A549 (cell line): Measurements from ENCODE around the gene TSHZ2. TPM values are rescaled to one million over a fixed set of nuclear protein-coding genes. Genes with fewer than 3 reads are reported as not detected.

ENCODE experiments used
- ATAC-seq, 2 experiments: fragments of 200-7000 bp in 1 of 2; fragments of >200 bp in 1 of 2; cut with Nextera tagmentation in 1 of 2; cut with Tn5 transposase in 1 of 2; 3 replicates each; pipeline versions ENCODE4 v1.8.0 to v1.9.1; 2018 to 2020; ENCODE audit warnings: mild to moderate bottlenecking in 1 of 2, moderate library complexity in 1 of 2
- CTCF ChIA-PET: fragments of 300-600 bp; sonication (Branson Sonifier 250); formaldehyde crosslinking; extraction: SDS; loops from one replicate; lab custom pipeline; 2021; ENCODE audit warnings: antibody characterized with exemption, inconsistent platforms; lab: Yijun Ruan, JAX
- POLR2A ChIA-PET: fragments of 350-600 bp; formaldehyde crosslinking; extraction: SDS; loops from one replicate; lab custom pipeline; 2021; ENCODE audit warnings: antibody characterized with exemption, inconsistent platforms; lab: Yijun Ruan, JAX
- DNase-seq, 2 experiments: peaks; one replicate each; pipeline versions ENCODE4 v3.0.0 to v3.0.0-alpha.2; 2011 to 2016; ENCODE audit warnings: low read depth in 1 of 2, low spot score in 1 of 2
- FAIRE-seq: peaks from 2 replicates; lab custom pipeline; 2011; peaks lifted over from hg19 to GRCh38; lab: Jason Lieb, UNC
- H3K27ac ChIP-seq, 2 experiments: fragments of >200 bp; sonication (Bioruptor Twin); formaldehyde crosslinking; 3 replicates each; pipeline ENCODE4 v1.5.1; 2016 to 2017
- H3K4me1 ChIP-seq: fragments of >200 bp; sonication (Bioruptor Twin); formaldehyde crosslinking; 3 replicates; pipeline ENCODE4 v1.6.1; 2016
- H3K4me2 ChIP-seq: fragments of >200 bp; sonication (Bioruptor Twin); formaldehyde crosslinking; 3 replicates; pipeline ENCODE4 v1.6.1; 2016
- H3K4me3 ChIP-seq: fragments of >200 bp; sonication (Bioruptor Twin); formaldehyde crosslinking; 3 replicates; pipeline ENCODE4 v1.5.1; 2016
- H3K9me3 ChIP-seq: fragments of >200 bp; sonication (Bioruptor Twin); formaldehyde crosslinking; 3 replicates; pipeline ENCODE4 v1.6.1; 2016
- CBX2 ChIP-seq: fragments of 200-600 bp; sonication (generic); IDR thresholded peaks from 2 replicates; pipeline ENCODE4 v1.6.1; 2016; ENCODE audit warnings: low read depth, mild to moderate bottlenecking, borderline replicate concordance
- FOSB ChIP-seq: fragments of 250-450 bp; sonication (Bioruptor Pico); IDR thresholded peaks from 2 replicates; pipeline ENCODE4 v1.5.0; 2020; ENCODE audit warnings: mild to moderate bottlenecking, moderate library complexity
- FOSL2 ChIP-seq, 2 experiments: fragments of 450-650 bp in 1 of 2; fragments of >200 bp in 1 of 2; sonication (Bioruptor Twin) in 1 of 2; formaldehyde crosslinking; IDR thresholded peaks; 2 replicates each; pipeline versions ENCODE4 v1.5.0 to v1.6.1; 2016 to 2020; ENCODE audit warnings: mild to moderate bottlenecking in 1 of 2, moderate library complexity in 1 of 2
- HOXA7 ChIP-seq: fragments of 250-450 bp; sonication (Bioruptor Pico); IDR thresholded peaks from 2 replicates; pipeline ENCODE4 v1.5.0; 2020; ENCODE audit warnings: mild to moderate bottlenecking, moderate library complexity
- HOXB5 ChIP-seq: fragments of 250-450 bp; sonication (Bioruptor Pico); IDR thresholded peaks from 2 replicates; pipeline ENCODE4 v1.5.0; 2020; ENCODE audit warnings: mild to moderate bottlenecking, moderate library complexity
- JUNB ChIP-seq: fragments of >200 bp; sonication (Bioruptor Twin); formaldehyde crosslinking; IDR thresholded peaks from 2 replicates; pipeline ENCODE4 v1.6.1; 2016
- KDM1A ChIP-seq: fragments of 200-600 bp; sonication (generic); IDR thresholded peaks from 2 replicates; pipeline ENCODE4 v1.6.1; 2016; ENCODE audit warnings: low read depth, mild to moderate bottlenecking
- MAFK ChIP-seq: fragments of 450-650 bp; IDR thresholded peaks from 2 replicates; pipeline ENCODE4 v1.6.1; 2014; ENCODE audit not compliant: partially characterized antibody
- MAZ ChIP-seq: fragments of 150-350 bp; IDR thresholded peaks from 2 replicates; pipeline ENCODE4 v1.6.1; 2014; ENCODE audit warnings: antibody characterized with exemption, low read depth, low read length, borderline replicate concordance
- NPAS2 ChIP-seq: fragments of 250-450 bp; sonication (Bioruptor Pico); IDR thresholded peaks from 2 replicates; pipeline ENCODE4 v1.8.0; 2022; ENCODE audit warnings: mild to moderate bottlenecking, moderate library complexity, borderline replicate concordance
- NR3C1 ChIP-seq: fragments of >200 bp; sonication (Bioruptor Twin); formaldehyde crosslinking; IDR thresholded peaks from 3 replicates; pipeline ENCODE4 v1.6.1; 2017
- POLR2A ChIP-seq: IDR thresholded peaks from 2 replicates; pipeline ENCODE4 v1.6.1; 2012; ENCODE audit warnings: mild to moderate bottlenecking, low read length
- POLR2AphosphoS2 ChIP-seq: conservative IDR thresholded peaks from 2 replicates; pipeline ENCODE4 v1.6.1; 2012; ENCODE audit warnings: low read length, improper control_type of control experiment, inconsistent platforms
- RCOR1 ChIP-seq: fragments of 150-350 bp; IDR thresholded peaks from 2 replicates; pipeline ENCODE4 v1.6.1; 2014; ENCODE audit warnings: antibody characterized with exemption, low read length, low read depth
- RNF2 ChIP-seq: fragments of 200-600 bp; sonication (generic); IDR thresholded peaks from 2 replicates; pipeline ENCODE4 v1.6.1; 2016; ENCODE audit warnings: low read depth, mild to moderate bottlenecking, antibody characterized with exemption, moderate library complexity, borderline replicate concordance
- SREBF2 ChIP-seq: fragments of 450-650 bp; IDR thresholded peaks from 2 replicates; pipeline ENCODE4 v1.6.1; 2014; ENCODE audit warnings: mild to moderate bottlenecking, moderate library complexity
- TFCP2L1 ChIP-seq: fragments of 250-450 bp; sonication (Bioruptor Pico); IDR thresholded peaks from 2 replicates; pipeline ENCODE4 v1.5.0; 2021; ENCODE audit warnings: mild to moderate bottlenecking
- TP53 ChIP-seq: fragments of 250-450 bp; sonication (Bioruptor Pico); IDR thresholded peaks from 2 replicates; pipeline ENCODE4 v1.5.0; 2021; ENCODE audit warnings: mild to moderate bottlenecking, moderate library complexity
- ZFP36 ChIP-seq: fragments of 450-650 bp; IDR thresholded peaks from 2 replicates; pipeline ENCODE4 v1.6.1; 2014; ENCODE audit warnings: borderline replicate concordance; ENCODE audit not compliant: partially characterized antibody
- WGBS: methylation state at CpG from one replicate; pipeline ENCODE4 v1.1.6; 2017; ENCODE audit errors: missing lambda C conversion rate; 5-methylcytosine and 5-hydroxymethylcytosine counted together
- polyA plus RNA-seq, 4 experiments: library from polyadenylated mRNA; depleted of rRNA in 3 of 4; stranded (reverse); fragments of >200 nt; fragmentation: RNase III in 1 of 4; extraction: RNeasy Plus Mini Kit Qiagen cat#74134 plus additional on column Dnase treatment in 1 of 4; gene quantifications; 2 replicates in 3 of 4; 3 replicates in 1 of 4; pipeline ENCODE4 v1.2.3, GENCODE V29; 2011 to 2017
- TF ChIP-seq, protein P1 (sequence below): fragments of 150-350 bp; IDR thresholded peaks from 2 replicates; pipeline ENCODE4 v1.6.1; 2014; ENCODE audit warnings: low read depth, mild to moderate bottlenecking, low read length
- TF ChIP-seq, protein P2 (sequence below): fragments of 200-600 bp; sonication (generic); IDR thresholded peaks from 2 replicates; pipeline ENCODE4 v1.6.1; 2016; ENCODE audit warnings: antibody characterized with exemption, mild to moderate bottlenecking, moderate library complexity
- TF ChIP-seq, protein P3 (sequence below): fragments of 250-450 bp; sonication (Bioruptor Pico); IDR thresholded peaks from 2 replicates; pipeline ENCODE4 v1.5.0; 2021; ENCODE audit warnings: mild to moderate bottlenecking, moderate library complexity, borderline replicate concordance
- TF ChIP-seq, protein P4 (sequence below): fragments of 250-450 bp; sonication (Bioruptor Pico); IDR thresholded peaks from 2 replicates; pipeline ENCODE4 v1.5.0; 2020; ENCODE audit warnings: low read depth, mild to moderate bottlenecking, moderate library complexity
- TF ChIP-seq, protein P5 (sequence below): fragments of >200 bp; sonication (Bioruptor Twin); formaldehyde crosslinking; IDR thresholded peaks from 2 replicates; pipeline ENCODE4 v1.6.1; 2016

Gene TSHZ2
- polyA plus RNA-seq, 2 of the 4 experiments (the other 2 are of a cell fraction): not detected

DNA sequence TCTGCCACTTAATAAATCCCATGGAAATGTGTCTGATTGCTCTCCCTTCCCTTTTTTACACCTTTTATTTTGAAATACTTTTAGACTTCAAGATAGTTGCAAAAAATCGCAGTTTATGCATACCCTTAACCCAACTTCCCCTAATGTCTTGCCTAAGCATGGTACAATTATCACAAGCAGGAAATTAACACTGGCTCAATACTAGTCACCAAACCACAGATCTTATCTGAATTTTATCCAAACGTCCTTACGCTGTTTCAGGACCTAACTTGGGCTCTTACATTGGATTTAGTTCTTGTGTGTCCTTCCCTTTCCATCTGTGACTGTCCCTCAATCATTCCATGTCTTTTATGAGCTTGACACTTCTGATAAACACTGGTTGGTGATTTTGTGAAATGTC lies 475.2 kb downstream of the TSHZ2 start (continued):
- TF ChIP-seq NPAS2 (CRISPR knock-in tag): no peak
- no peak for TF ChIP-seq MAZ
- no peak for TF ChIP-seq NR3C1

DNA sequence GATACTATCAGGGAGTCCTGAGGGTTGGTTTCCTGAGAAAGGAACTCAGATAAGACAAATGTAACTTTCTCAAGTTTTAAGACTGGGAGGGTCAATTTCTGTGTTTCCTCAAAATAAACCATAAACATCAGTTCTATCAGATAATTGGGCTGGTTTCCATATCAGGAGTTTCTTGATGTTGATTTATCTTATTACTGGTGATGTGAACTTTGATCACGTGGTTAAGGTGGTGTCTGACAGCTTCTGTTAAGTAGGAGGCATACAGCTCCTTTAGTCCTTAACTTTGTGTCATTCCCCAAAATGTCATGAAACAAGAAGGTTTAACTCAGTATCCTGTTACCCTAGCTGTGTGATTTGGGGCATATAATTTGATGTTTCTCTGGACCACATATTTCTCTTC lies 476.3 kb downstream of the TSHZ2 start:
- no peak for DNase-seq
- no peak overlapping the region for H3K4me3 ChIP-seq
- H3K27ac ChIP-seq: no peak overlapping the region
- TF ChIP-seq RCOR1 (no peak), ZFP36 (no peak), RNF2 (no peak), NR3C1 (no peak), CBX2 (no peak), HOXA7 (CRISPR knock-in tag) (no peak), TFCP2L1 (CRISPR knock-in tag) (no peak), POLR2A (no peak), MAFK (no peak), FOSB (CRISPR knock-in tag) (no peak), HOXB5 (no peak), JUNB (no peak), POLR2AphosphoS2 (no peak), FOSL2 (IDR thresholded peaks at IDR 0.05) (no peak), FOSL2 (CRISPR knock-in tag; IDR thresholded peaks at IDR 0.05) (no peak), SREBF2 (no peak)
- TF ChIP-seq, protein P1, sequence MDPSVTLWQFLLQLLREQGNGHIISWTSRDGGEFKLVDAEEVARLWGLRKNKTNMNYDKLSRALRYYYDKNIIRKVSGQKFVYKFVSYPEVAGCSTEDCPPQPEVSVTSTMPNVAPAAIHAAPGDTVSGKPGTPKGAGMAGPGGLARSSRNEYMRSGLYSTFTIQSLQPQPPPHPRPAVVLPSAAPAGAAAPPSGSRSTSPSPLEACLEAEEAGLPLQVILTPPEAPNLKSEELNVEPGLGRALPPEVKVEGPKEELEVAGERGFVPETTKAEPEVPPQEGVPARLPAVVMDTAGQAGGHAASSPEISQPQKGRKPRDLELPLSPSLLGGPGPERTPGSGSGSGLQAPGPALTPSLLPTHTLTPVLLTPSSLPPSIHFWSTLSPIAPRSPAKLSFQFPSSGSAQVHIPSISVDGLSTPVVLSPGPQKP: no peak
- TF ChIP-seq, protein P2, sequence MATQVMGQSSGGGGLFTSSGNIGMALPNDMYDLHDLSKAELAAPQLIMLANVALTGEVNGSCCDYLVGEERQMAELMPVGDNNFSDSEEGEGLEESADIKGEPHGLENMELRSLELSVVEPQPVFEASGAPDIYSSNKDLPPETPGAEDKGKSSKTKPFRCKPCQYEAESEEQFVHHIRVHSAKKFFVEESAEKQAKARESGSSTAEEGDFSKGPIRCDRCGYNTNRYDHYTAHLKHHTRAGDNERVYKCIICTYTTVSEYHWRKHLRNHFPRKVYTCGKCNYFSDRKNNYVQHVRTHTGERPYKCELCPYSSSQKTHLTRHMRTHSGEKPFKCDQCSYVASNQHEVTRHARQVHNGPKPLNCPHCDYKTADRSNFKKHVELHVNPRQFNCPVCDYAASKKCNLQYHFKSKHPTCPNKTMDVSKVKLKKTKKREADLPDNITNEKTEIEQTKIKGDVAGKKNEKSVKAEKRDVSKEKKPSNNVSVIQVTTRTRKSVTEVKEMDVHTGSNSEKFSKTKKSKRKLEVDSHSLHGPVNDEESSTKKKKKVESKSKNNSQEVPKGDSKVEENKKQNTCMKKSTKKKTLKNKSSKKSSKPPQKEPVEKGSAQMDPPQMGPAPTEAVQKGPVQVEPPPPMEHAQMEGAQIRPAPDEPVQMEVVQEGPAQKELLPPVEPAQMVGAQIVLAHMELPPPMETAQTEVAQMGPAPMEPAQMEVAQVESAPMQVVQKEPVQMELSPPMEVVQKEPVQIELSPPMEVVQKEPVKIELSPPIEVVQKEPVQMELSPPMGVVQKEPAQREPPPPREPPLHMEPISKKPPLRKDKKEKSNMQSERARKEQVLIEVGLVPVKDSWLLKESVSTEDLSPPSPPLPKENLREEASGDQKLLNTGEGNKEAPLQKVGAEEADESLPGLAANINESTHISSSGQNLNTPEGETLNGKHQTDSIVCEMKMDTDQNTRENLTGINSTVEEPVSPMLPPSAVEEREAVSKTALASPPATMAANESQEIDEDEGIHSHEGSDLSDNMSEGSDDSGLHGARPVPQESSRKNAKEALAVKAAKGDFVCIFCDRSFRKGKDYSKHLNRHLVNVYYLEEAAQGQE: no peak
- TF ChIP-seq, protein P3, sequence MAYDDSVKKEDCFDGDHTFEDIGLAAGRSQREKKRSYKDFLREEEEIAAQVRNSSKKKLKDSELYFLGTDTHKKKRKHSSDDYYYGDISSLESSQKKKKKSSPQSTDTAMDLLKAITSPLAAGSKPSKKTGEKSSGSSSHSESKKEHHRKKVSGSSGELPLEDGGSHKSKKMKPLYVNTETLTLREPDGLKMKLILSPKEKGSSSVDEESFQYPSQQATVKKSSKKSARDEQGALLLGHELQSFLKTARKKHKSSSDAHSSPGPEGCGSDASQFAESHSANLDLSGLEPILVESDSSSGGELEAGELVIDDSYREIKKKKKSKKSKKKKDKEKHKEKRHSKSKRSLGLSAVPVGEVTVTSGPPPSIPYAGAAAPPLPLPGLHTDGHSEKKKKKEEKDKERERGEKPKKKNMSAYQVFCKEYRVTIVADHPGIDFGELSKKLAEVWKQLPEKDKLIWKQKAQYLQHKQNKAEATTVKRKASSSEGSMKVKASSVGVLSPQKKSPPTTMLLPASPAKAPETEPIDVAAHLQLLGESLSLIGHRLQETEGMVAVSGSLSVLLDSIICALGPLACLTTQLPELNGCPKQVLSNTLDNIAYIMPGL: no peak
- ATAC-seq: no peak
- WGBS: 0% methylated on average over 1 of the region's 1 CpG
- H3K9me3 ChIP-seq: 0 out of 3 replicates have a peak, but pooled peaks cover 4% of the 10 kb centered on the region
- CTCF ChIA-PET: interaction anchor here (0.9 kb wide), 1 partner anchor 13 kb away, joined by 3 read pairs; no protein-coding TSS in a partner anchor
- POLR2A ChIA-PET: no interaction called here
- no peaks in the 10 kb centered on the region for H3K4me1 ChIP-seq
- no peak overlapping the region for H3K4me2 ChIP-seq
- FAIRE-seq: no peak

DNA sequence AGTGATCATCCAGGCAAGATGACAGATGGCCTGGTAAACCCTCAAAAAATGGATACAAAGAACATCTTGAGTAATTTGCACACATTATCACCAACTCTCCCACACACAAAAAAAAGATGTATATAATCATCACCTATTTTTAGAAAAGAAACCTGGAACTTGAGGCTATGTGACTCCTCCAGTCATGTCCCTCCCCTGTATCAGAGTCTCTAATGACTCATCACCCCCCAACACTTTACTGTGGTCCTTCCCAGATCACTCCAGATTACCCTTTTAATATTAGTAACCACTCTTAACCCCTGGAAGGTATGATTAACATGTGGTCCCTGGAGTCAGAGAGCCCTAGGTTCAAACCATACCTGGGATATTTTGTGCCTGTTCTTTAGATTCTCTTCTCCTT lies 476.7 kb downstream of the TSHZ2 start:
- H3K27ac ChIP-seq: no peak overlapping the region
- DNase-seq (no peak), ATAC-seq (no peak), FAIRE-seq (no peak)
- 0 out of 3 replicates have a peak, but pooled peaks cover 4% of the 10 kb centered on the region for H3K9me3 ChIP-seq
- no peak overlapping the region for H3K4me3 ChIP-seq
- no peaks in the 10 kb centered on the region for H3K4me1 ChIP-seq
- CTCF ChIA-PET: no interaction called here
- POLR2A ChIA-PET: no interaction called here
- H3K4me2 ChIP-seq: no peak overlapping the region
- TF ChIP-seq, protein P4, sequence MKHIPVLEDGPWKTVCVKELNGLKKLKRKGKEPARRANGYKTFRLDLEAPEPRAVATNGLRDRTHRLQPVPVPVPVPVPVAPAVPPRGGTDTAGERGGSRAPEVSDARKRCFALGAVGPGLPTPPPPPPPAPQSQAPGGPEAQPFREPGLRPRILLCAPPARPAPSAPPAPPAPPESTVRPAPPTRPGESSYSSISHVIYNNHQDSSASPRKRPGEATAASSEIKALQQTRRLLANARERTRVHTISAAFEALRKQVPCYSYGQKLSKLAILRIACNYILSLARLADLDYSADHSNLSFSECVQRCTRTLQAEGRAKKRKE (CRISPR knock-in tag): no peak
- TF ChIP-seq KDM1A (no peak), NR3C1 (no peak), TP53 (no peak)
- TF ChIP-seq, protein P5, sequence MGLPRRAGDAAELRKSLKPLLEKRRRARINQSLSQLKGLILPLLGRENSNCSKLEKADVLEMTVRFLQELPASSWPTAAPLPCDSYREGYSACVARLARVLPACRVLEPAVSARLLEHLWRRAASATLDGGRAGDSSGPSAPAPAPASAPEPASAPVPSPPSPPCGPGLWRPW: no peak
- TF ChIP-seq, protein P1: no peak
- TF ChIP-seq, protein P2: no peak
